Activated naive CD8-positive, alpha-beta T cell treated with anti-CD3 and anti-CD28 coated beads for 36 hours (primary cell): ENCODE results near the gene HNF1B. TPM values are rescaled to one million over a fixed set of nuclear protein-coding genes. Genes with fewer than 3 reads are reported as not detected.
A peak's percentile ranks its signal among the peaks of the same experiment; 100 is the strongest.

Experiments
- DNase-seq: peaks from one replicate; pipeline ENCODE4 v3.0.0; 2021
- H3K27ac Mint-ChIP-seq: one replicate; pipeline ENCODE4 v1.8.0; 2022; ENCODE audit warnings: mild to moderate bottlenecking, moderate library complexity, mixed read lengths
- H3K27me3 Mint-ChIP-seq: one replicate; pipeline ENCODE4 v1.8.0; 2022; ENCODE audit warnings: mild to moderate bottlenecking, mixed read lengths
- H3K36me3 Mint-ChIP-seq: one replicate; pipeline ENCODE4 v1.8.0; 2021; ENCODE audit warnings: mild to moderate bottlenecking, mixed read lengths
- H3K4me1 Mint-ChIP-seq: one replicate; pipeline ENCODE4 v1.8.0; 2021; ENCODE audit warnings: mixed read lengths
- H3K4me3 Mint-ChIP-seq: one replicate; pipeline ENCODE4 v1.8.0; 2022; ENCODE audit warnings: mild to moderate bottlenecking, moderate library complexity, mixed read lengths
- H3K9me3 Mint-ChIP-seq: one replicate; pipeline ENCODE4 v1.8.0; 2022; ENCODE audit warnings: mixed read lengths
- total RNA-seq, 2 experiments: library from RNA; stranded (reverse); gene quantifications; one replicate each; pipeline ENCODE4 v1.2.3, GENCODE V29; 2021

HNF1B gene
- total RNA-seq, 2 experiments from 2014 or later = 2.3 to 3.2 TPM

DNA sequence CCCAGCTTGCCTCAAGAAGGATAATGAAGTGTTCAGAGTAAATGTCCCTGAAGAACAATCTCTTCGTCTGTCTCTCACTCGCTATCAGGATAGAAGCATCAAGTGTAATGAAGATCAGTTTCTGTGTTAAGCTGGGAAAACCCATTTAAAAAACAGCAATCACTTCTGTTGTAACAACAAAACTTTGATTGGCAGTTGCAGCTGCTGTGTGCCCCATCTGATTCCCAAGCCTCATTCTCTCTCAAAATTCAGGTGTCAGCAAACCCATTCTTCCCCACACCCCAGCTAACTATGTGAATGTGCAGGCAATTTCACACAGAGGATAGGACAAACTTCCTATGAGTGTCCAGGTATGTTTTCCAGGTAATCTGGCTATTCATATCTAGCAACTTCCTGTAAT is 2.4 kb upstream of the HNF1B start:
- peaks cover 83% of the 10 kb centered on the region for H3K27me3 Mint-ChIP-seq
- H3K36me3 Mint-ChIP-seq = no peaks in the 10 kb centered on the region
- H3K9me3 Mint-ChIP-seq = no peaks in the 10 kb centered on the region

DNA sequence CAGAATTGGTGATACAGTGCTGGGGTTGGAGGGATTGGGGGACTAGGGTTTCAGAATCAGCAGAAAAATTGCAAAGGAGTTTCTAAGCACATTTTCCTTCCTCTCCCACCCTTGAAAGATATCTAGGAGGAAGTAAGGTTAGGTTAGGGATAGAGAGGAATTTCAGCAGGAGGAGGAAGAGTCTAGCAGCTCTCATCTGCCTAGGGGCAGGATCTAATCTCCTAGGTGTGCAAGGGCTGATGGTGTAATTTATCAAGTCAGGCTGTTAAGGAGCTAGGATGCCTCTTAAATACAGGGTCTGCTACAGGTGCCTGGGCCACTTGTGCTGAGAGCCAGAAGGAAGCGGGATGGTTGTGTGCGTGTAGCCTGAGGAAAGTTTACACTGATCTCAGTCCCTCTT is 1.8 kb upstream of the HNF1B start:
- H3K27ac Mint-ChIP-seq = no peak overlapping the region
- H3K9me3 Mint-ChIP-seq = no peaks in the 10 kb centered on the region
- H3K4me1 Mint-ChIP-seq = peaks cover 25% of the 10 kb centered on the region
- no peaks in the 10 kb centered on the region for H3K36me3 Mint-ChIP-seq
- no peak for DNase-seq
- no peak overlapping the region for H3K4me3 Mint-ChIP-seq
- peaks cover 85% of the 10 kb centered on the region for H3K27me3 Mint-ChIP-seq

More for the DNA sequence above, 2.4 kb upstream of the HNF1B start:
- peaks cover 27% of the 10 kb centered on the region for H3K4me1 Mint-ChIP-seq
- no peak for DNase-seq
- H3K4me3 Mint-ChIP-seq = no peak overlapping the region
- no peak overlapping the region for H3K27ac Mint-ChIP-seq

DNA sequence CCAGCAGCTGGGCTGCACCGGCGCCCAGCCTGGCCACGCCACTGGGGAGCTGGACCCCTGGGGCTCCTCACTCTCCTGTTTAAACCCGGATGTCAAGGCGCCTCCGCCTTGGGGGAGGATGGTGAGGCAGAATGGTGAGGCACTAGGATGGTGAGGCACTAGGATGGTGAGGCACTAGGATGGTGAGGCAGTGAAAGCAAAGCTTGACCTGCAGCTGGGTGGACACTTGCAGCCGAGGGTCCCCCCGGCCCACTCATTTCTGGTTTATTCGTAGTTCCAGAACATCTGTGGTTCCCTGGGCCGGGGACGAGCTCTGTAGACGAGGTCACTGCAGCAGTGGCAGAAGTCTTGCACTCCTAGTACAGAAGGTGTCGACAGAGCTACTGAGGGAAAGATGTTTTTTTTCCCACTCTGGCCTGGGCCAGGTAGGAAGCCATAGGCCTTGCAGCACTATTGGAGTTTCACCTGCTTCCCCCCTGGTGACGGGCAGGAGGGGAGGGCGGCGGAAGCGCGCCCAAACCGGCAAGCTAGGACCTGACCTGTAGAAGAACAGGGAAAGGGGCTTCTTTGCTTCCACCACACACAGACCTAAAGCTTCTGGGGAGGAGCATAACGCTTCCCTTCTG is 1.1 kb upstream of the HNF1B start:
- Mint-ChIP-seq H3K9me3 (no peaks in the 10 kb centered on the region), H3K27me3 (peaks cover 89% of the 10 kb centered on the region), H3K27ac (no peak overlapping the region), H3K4me3 (peak overlapping the region; percentile 18), H3K36me3 (no peaks in the 10 kb centered on the region), H3K4me1 (peaks cover 22% of the 10 kb centered on the region)
- no peak for DNase-seq

DNA sequence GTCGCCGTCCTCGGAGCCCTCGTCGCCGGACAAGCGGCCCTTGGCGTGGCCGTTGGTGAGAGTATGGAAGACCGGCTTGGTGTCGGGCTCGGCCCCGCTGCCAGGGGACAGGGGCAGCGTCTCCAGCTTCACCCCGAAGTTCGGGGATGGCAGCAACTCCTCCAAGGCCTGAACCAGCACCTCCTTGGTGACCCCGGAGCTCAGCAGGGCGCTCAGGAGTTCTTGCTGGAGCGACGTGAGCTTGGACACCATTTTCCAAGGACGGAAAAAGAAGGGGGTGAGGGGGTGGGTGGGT is 279 bp downstream of the HNF1B start:
- H3K4me3 Mint-ChIP-seq = peak overlapping the region; percentile 71
- peaks cover 19% of the 10 kb centered on the region for H3K4me1 Mint-ChIP-seq
- peaks cover 91% of the 10 kb centered on the region for H3K27me3 Mint-ChIP-seq
- H3K27ac Mint-ChIP-seq = no peak overlapping the region
- no peaks in the 10 kb centered on the region for H3K36me3 Mint-ChIP-seq
- no peak for DNase-seq
- H3K9me3 Mint-ChIP-seq = no peaks in the 10 kb centered on the region

DNA sequence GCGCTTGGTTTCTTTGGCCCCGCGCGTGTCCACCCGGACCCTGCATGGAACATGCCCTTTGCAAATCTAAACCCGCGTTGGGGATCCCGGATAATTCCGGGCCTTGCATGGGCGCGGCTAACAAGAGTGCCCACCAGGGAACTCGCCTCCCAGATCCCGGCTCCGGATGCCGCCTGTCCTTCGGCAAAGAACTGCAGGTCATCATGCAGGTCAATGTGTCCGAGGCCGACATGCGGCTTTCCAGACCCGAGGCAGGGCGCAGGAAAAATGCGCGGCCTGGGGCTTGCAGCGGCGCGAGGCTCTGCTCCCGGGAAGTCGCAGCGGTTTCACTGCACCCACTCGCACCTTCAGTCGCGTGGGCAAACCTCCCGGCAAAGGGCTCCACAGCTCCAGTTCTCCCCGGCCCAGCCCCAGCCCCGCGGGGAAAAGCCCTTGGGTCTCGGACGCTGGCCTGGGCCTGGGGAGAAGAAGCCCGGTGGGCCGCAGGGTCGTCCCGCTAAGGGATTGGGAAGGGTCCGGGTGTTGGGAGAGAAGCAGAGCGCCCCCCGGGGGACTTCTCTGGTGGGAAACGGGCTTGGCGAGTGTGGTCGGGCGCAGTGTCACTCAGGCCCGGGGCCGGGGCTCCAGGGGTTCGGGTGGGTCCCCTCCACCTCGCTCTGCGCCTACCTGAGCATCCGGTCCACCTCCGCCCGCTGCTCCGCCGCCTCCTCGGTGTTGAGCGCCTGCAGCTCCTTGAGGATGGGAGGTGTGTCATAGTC is 805 bp downstream of the HNF1B start:
- Mint-ChIP-seq H3K9me3 (no peaks in the 10 kb centered on the region), H3K4me3 (peak overlapping the region; percentile 71), H3K36me3 (no peaks in the 10 kb centered on the region), H3K27ac (no peak overlapping the region), H3K27me3 (peaks cover 93% of the 10 kb centered on the region), H3K4me1 (peaks cover 19% of the 10 kb centered on the region)
- DNase-seq = peak; percentile 24

DNA sequence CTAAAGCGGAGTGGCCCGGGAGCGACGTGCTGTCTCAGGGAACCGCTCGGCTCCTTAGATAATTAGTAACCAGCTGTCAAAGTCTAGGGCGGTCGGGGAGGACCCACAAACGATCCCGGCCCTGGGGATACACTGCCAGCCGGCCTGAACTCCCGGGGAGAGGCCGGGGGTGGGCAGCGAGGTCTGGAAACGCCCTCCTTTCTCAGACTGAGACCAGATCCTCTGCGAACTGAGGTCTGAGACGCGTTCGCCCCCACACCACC is 1.3 kb downstream of the HNF1B start:
- peaks cover 95% of the 10 kb centered on the region for H3K27me3 Mint-ChIP-seq
- DNase-seq = no peak
- no peaks in the 10 kb centered on the region for H3K36me3 Mint-ChIP-seq
- peaks cover 19% of the 10 kb centered on the region for H3K4me1 Mint-ChIP-seq
- H3K27ac Mint-ChIP-seq = no peak overlapping the region
- H3K9me3 Mint-ChIP-seq = no peaks in the 10 kb centered on the region
- H3K4me3 Mint-ChIP-seq = peak overlapping the region; percentile 66

DNA sequence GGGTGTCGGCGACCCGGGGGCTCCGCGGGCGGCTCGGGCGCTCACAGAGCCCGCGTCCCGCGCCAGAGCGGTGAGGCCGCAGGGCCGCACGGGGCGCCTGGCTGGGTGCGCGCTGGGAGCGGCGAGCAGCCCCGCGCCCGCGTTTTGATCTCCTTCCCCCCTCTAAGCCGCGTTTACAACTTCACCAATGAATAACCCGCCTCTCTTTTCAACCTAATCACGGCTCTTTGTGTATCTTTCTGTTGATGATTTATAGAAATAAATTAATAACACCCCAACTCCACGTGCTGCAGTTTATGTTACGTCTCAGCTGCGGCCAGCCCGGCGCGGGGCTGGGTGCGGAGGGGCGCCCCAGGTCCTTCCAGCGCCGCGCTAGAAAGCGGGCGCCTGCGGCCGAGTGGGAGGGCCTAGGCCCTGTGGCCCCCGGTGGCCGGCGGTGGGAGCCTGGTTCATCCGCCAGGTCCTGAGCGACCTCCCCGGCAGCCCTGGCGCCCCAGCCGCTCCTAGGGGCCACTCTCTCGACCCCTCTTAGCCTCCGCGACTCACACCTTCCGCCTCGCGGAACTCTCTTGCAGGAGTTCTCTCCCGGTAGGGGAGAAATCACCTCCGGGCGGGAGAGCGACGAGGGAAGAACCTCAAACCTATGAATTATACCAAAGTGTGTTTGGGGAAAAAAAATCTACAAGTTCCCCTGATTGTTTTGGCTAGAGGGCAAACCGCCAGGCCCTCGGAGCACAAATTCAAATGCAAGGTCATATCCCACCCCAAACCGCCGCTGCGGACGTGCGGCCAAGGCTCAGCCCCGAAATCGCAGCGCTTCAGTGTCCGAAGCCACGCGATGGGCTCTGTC is 1.9 kb downstream of the HNF1B start:
- H3K36me3 Mint-ChIP-seq = no peaks in the 10 kb centered on the region
- peaks cover 19% of the 10 kb centered on the region for H3K4me1 Mint-ChIP-seq
- peak; percentile 24 for DNase-seq
- peaks cover 96% of the 10 kb centered on the region for H3K27me3 Mint-ChIP-seq
- peak overlapping the region; percentile 66 for H3K4me3 Mint-ChIP-seq
- H3K9me3 Mint-ChIP-seq = no peaks in the 10 kb centered on the region
- no peak overlapping the region for H3K27ac Mint-ChIP-seq

DNA sequence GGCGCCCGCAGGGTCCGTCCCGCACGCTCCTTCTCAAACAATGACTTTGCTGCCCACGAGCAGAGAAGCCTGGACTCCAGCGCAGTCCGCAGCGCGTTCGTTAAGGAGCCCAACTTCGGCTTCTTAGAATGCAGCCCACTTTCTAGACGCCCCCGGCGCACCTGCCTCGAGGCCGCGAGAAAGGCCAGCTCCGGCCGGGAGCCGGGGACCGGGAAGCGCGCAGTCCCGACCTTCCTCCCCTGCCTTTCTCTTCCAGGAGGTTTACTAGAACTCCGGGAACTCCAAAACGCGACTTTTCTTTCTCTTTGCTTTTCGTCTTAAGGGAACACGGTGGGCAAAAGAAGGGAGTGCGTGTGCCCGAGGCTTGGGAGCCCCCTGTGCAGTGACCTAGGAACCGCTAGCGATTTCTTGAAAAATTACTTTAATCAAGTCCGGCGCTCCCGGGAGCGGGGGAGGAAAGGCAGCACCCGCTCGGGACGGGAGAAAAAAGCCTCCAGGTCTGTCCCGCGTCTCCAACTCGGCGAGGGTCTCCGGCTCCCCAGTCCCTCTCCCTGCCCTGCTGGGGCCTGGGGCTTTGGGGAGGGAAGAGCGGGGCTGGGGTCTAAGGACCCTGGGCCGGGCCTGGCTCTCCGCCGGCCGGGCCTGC is 2.6 kb downstream of the HNF1B start:
- Mint-ChIP-seq H3K9me3 (no peaks in the 10 kb centered on the region), H3K36me3 (no peaks in the 10 kb centered on the region), H3K4me1 (peaks cover 19% of the 10 kb centered on the region), H3K4me3 (peak overlapping the region; percentile 64), H3K27ac (no peak overlapping the region), H3K27me3 (peaks cover 93% of the 10 kb centered on the region)
- DNase-seq = no peak

DNA sequence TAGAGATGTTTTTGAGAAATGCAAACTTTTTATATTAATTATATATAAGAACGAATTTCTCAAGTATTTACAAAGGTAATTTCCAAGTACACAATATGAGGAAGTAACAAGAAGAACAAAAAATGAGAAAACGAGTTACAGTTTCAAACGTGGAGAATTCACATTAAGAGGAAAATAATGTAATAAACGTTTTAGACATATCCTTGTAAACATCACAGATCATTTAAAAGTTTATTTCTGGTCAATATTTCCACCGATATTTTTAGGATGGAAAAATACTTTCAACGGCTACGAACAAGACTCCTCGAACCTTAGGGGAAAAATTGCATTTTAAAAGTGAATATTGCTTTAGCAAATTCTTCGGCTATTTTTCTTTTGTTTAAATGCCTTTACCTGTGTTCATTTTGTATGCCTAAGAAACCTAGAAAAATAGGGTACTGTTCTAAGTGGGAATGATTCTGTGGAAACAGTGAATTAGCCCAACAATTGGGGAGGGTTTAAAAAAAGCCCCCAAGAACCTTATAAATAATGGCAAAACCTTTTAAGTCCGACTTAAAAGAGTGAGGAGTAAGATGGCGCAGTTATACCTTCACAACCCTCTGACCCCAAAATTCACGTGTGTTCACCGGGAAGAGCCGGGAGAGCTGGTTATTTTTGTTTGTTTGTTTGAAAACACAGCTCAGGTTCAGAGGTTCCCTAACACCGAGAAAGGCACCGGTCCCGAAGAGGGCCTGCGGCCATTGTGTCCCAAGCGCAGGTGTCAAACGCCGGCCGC is 3.3 kb downstream of the HNF1B start:
- Mint-ChIP-seq H3K9me3 (no peaks in the 10 kb centered on the region), H3K27ac (no peak overlapping the region), H3K27me3 (peaks cover 93% of the 10 kb centered on the region), H3K4me1 (peaks cover 17% of the 10 kb centered on the region), H3K36me3 (no peaks in the 10 kb centered on the region), H3K4me3 (no peak overlapping the region)
- DNase-seq = no peak

DNA sequence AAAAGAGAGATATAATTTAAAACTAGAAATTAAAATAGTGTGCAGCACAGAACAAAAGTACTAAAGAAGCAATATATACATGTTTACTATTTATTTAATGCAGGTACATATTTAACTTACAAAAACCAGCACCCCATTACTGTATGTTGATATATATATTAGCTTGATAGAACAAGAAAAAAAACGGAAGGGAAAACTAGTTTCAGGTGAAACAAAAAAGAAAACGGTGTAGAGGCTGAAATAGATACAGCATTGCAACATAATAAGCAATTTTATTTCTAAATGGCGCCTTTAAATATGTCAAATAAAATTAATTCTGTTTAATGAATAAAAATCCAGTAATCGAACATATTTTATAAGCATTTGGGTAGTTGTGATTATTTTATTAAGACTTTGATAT is 3.9 kb downstream of the HNF1B start:
- no peak for DNase-seq
- peaks cover 90% of the 10 kb centered on the region for H3K27me3 Mint-ChIP-seq
- H3K27ac Mint-ChIP-seq = no peak overlapping the region
- no peaks in the 10 kb centered on the region for H3K36me3 Mint-ChIP-seq
- peaks cover 16% of the 10 kb centered on the region for H3K4me1 Mint-ChIP-seq
- H3K4me3 Mint-ChIP-seq = no peak overlapping the region
- H3K9me3 Mint-ChIP-seq = no peaks in the 10 kb centered on the region

DNA sequence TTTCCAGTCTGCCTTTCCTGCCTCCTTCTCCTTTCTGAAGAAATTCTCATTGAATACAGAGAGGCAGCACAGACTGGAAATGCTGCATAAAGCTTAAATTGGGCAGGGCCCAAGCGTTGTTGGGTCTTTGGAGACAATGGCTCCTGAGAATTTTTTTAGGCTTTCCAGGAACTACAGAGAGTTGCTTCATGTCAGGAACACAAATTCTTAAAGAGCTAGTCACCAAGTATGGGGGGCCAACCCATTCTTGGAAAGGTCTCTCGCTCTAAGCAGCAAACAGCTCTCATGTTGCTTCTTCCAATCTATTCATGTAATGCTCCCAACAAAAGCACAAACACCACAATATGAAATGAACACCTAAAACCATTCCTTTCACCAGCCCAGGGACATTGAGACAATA is 6.9 kb downstream of the HNF1B start:
- H3K4me1 Mint-ChIP-seq = peaks cover 3% of the 10 kb centered on the region
- no peaks in the 10 kb centered on the region for H3K36me3 Mint-ChIP-seq
- H3K27ac Mint-ChIP-seq = no peak overlapping the region
- H3K27me3 Mint-ChIP-seq = peaks cover 62% of the 10 kb centered on the region
- no peak overlapping the region for H3K4me3 Mint-ChIP-seq
- no peaks in the 10 kb centered on the region for H3K9me3 Mint-ChIP-seq
- no peak for DNase-seq

DNA sequence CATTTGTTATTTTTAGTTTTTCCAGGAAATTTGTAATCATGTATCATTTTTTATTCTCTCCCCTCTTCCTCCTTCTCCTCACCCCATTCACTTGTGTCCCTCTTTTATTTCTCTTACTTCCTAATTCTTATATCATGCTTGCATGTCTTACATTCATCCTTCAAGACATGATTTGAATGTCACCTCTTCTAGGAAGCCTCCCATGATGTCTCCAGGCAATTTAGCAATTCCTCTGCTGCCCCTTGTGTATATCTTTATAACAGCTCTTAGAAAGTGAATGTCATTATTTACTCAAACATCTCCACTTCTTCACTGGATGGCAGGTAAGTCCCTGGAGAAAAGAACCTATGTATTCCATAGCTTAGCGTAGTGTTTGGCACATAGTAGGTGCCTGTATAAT is 7.8 kb downstream of the HNF1B start:
- Mint-ChIP-seq H3K36me3 (no peaks in the 10 kb centered on the region), H3K27ac (no peak overlapping the region), H3K4me3 (no peak overlapping the region), H3K9me3 (no peaks in the 10 kb centered on the region), H3K27me3 (peaks cover 56% of the 10 kb centered on the region), H3K4me1 (peaks cover 2% of the 10 kb centered on the region)
- DNase-seq = no peak

DNA sequence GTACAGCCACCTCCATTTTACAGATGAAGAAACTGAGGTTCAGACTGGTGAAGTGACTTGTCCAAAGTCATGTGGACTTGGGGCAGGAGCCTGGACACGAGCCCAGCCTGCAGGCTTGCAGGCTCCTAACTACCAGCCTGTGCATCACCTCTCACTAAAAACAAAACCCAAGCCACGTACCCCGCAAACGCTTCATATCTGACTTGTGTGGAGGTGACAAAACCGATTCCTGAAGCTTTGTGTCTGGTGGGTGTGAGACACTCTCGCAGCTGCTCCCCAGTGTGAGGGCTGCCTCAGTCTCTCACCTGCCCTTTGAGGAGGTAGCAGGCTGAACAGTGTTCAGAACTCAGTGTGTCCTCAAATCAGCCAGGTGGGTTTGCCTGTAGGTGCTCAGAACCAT is 8.4 kb downstream of the HNF1B start:
- no peaks in the 10 kb centered on the region for H3K9me3 Mint-ChIP-seq
- no peak for DNase-seq
- H3K36me3 Mint-ChIP-seq = no peaks in the 10 kb centered on the region

DNA sequence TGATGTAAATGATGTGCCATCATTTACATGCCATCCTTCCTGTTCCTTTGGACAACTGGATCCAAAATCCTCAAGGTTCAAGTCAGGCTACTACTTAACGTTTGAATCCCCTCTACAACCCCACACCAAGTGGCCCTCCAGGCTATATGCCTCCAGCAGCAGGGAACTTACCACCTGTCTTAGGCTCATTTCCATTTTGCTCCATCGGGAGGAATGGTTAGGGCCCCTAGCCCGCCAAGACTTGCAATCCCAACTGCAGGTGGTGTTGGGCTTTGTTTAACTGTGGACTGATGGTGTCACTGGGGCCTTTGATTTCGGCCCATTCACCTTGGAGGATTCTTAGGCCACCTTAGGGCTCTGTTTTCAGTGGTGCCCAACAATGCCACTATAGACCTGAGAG is 9.7 kb downstream of the HNF1B start:
- H3K27me3 Mint-ChIP-seq = peaks cover 37% of the 10 kb centered on the region
- no peak for DNase-seq
- no peak overlapping the region for H3K4me3 Mint-ChIP-seq
- H3K27ac Mint-ChIP-seq = no peak overlapping the region
- no peaks in the 10 kb centered on the region for H3K36me3 Mint-ChIP-seq
- no peaks in the 10 kb centered on the region for H3K4me1 Mint-ChIP-seq
- H3K9me3 Mint-ChIP-seq = no peaks in the 10 kb centered on the region

More for the DNA sequence above, 8.4 kb downstream of the HNF1B start:
- Mint-ChIP-seq H3K27me3 (peaks cover 49% of the 10 kb centered on the region), H3K27ac (no peak overlapping the region), H3K4me3 (no peak overlapping the region), H3K4me1 (no peaks in the 10 kb centered on the region)

DNA sequence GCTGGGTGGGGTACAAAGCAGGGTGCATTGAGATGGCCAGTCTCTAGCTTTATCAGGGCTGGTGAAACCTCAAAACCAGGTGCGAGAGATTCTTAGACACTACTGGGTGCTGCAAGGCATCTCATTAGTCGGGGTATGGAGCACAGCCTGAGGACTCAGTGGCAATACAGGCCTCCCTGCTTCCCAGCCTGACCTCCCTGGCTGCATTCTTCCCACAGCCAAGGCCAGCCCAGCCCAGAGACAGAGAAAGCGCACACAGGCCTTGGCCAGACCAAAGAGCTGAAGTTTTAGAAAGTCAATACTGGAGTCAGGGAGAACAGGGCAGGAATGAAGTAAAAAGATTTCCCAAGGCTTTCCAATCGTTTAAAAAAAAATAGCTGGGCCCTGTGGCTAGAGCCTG is 12.5 kb downstream of the HNF1B start:
- Mint-ChIP-seq H3K36me3 (no peaks in the 10 kb centered on the region), H3K4me1 (no peaks in the 10 kb centered on the region), H3K9me3 (no peaks in the 10 kb centered on the region), H3K4me3 (no peak overlapping the region), H3K27me3 (peaks cover 12% of the 10 kb centered on the region), H3K27ac (no peak overlapping the region)
- no peak for DNase-seq
